Measurements from ENCODE around the gene PRPF19.

GRCh38 chr11:60935676-60936442 lies 29.5 kb upstream of the PRPF19 start:
- TF ChIP-seq CTCF (conservative IDR thresholded peaks at IDR 0.05; ENCODE audit: low read length) = no peak
- no peak for TF ChIP-seq EZH2phosphoT487 (IDR thresholded peaks at IDR 0.05; ENCODE audit: borderline replicate concordance, low read depth, low read length)

Measured in OCI-LY7 (cell line).